K562 (cell line): ENCODE measurements around the gene SERHL2.

Experiments
- CTCF ChIP-seq, 3 experiments: IDR thresholded peaks in 2 of 3; conservative IDR thresholded peaks in 1 of 3; 2 replicates each; pipeline ENCODE4 v1.5.1; 2011 to 2012; ENCODE audit warnings: low read length in 3 of 3, mild to moderate bottlenecking in 3 of 3, control low read depth in 2 of 3, improper control_type of control experiment in 1 of 3, inconsistent platforms in 1 of 3, low read depth in 1 of 3, mixed read lengths in 1 of 3, moderate library complexity in 1 of 3; ENCODE audit not compliant: insufficient read depth in 2 of 3
- EHMT2 ChIP-seq: fragments of 450-650 bp; IDR thresholded peaks from 2 replicates; pipeline ENCODE4 v1.6.1; 2018; ENCODE audit warnings: antibody characterized with exemption
- HDGF ChIP-seq: fragments of 450-650 bp; IDR thresholded peaks from 2 replicates; pipeline ENCODE4 v1.6.1; 2016
- MAX ChIP-seq: sonication (generic); formaldehyde crosslinking; IDR thresholded peaks from 2 replicates; pipeline ENCODE4 v1.9.0; 2022; ENCODE audit warnings: mild to moderate bottlenecking, missing genetic modification reagents
- MLX ChIP-seq, 2 experiments: fragments of 450-650 bp in 1 of 2; sonication (generic) in 1 of 2; formaldehyde crosslinking; conservative IDR thresholded peaks; 2 replicates each; pipeline versions ENCODE4 v1.4.0 to v1.8.1; 2020 to 2022; ENCODE audit warnings: mild to moderate bottlenecking in 1 of 2, missing genetic modification reagents in 1 of 2
- PHF21A ChIP-seq: fragments of 450-650 bp; IDR thresholded peaks from 2 replicates; pipeline ENCODE4 v1.6.1; 2017; ENCODE audit warnings: low read depth, borderline replicate concordance
- PRMT5 ChIP-seq: sonication (generic); formaldehyde crosslinking; IDR thresholded peaks from 2 replicates; pipeline ENCODE4 v1.5.0; 2020; ENCODE audit warnings: missing genetic modification reagents
- RREB1 ChIP-seq: fragments of 250-450 bp; sonication (Bioruptor Pico); IDR thresholded peaks from 2 replicates; pipeline ENCODE4 v1.4.0; 2020
- TF ChIP-seq, protein P1 (sequence below): sonication (generic); formaldehyde crosslinking; IDR thresholded peaks from 2 replicates; pipeline ENCODE4 v1.8.0; 2022; ENCODE audit warnings: mild to moderate bottlenecking, missing genetic modification reagents
- TF ChIP-seq, protein P2 (sequence below): fragments of 250-450 bp; sonication (Bioruptor Pico); IDR thresholded peaks from 2 replicates; pipeline ENCODE4 v1.5.0; 2022; ENCODE audit warnings: mild to moderate bottlenecking

- no peak for TF ChIP-seq MLX (CRISPR knock-in tag; conservative IDR thresholded peaks at IDR 0.05)
- TF ChIP-seq EHMT2 = no peak
- TF ChIP-seq, protein P1, sequence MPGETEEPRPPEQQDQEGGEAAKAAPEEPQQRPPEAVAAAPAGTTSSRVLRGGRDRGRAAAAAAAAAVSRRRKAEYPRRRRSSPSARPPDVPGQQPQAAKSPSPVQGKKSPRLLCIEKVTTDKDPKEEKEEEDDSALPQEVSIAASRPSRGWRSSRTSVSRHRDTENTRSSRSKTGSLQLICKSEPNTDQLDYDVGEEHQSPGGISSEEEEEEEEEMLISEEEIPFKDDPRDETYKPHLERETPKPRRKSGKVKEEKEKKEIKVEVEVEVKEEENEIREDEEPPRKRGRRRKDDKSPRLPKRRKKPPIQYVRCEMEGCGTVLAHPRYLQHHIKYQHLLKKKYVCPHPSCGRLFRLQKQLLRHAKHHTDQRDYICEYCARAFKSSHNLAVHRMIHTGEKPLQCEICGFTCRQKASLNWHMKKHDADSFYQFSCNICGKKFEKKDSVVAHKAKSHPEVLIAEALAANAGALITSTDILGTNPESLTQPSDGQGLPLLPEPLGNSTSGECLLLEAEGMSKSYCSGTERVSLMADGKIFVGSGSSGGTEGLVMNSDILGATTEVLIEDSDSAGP (CRISPR knock-in tag) = no peak
- no peak for TF ChIP-seq PRMT5 (CRISPR knock-in tag)
- TF ChIP-seq MAX = no peak
- TF ChIP-seq HDGF = no peak
- TF ChIP-seq CTCF (IDR thresholded peaks at IDR 0.05 in 2 of 3, conservative IDR thresholded peaks at IDR 0.05 in 1 of 3; ENCODE audit: insufficient read depth in 2 of 3, low read depth in 1 of 3, low read length in 3 of 3) = no peak
- TF ChIP-seq PHF21A = no peak
- TF ChIP-seq, protein P2, sequence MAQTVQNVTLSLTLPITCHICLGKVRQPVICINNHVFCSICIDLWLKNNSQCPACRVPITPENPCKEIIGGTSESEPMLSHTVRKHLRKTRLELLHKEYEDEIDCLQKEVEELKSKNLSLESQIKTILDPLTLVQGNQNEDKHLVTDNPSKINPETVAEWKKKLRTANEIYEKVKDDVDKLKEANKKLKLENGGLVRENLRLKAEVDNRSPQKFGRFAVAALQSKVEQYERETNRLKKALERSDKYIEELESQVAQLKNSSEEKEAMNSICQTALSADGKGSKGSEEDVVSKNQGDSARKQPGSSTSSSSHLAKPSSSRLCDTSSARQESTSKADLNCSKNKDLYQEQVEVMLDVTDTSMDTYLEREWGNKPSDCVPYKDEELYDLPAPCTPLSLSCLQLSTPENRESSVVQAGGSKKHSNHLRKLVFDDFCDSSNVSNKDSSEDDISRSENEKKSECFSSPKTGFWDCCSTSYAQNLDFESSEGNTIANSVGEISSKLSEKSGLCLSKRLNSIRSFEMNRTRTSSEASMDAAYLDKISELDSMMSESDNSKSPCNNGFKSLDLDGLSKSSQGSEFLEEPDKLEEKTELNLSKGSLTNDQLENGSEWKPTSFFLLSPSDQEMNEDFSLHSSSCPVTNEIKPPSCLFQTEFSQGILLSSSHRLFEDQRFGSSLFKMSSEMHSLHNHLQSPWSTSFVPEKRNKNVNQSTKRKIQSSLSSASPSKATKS (CRISPR knock-in tag) = no peak
- TF ChIP-seq RREB1 = no peak
Measured at GRCh38 chr22:42585096-42585495, 31.3 kb downstream of the SERHL2 start.
